ENCODE results near the gene RBM19. TPM values are rescaled to one million over a fixed set of nuclear protein-coding genes. Genes with fewer than 3 reads are reported as not detected.

Gene RBM19
- total RNA-seq, 1 experiment from 2014 or later: 61.7 TPM

DNA sequence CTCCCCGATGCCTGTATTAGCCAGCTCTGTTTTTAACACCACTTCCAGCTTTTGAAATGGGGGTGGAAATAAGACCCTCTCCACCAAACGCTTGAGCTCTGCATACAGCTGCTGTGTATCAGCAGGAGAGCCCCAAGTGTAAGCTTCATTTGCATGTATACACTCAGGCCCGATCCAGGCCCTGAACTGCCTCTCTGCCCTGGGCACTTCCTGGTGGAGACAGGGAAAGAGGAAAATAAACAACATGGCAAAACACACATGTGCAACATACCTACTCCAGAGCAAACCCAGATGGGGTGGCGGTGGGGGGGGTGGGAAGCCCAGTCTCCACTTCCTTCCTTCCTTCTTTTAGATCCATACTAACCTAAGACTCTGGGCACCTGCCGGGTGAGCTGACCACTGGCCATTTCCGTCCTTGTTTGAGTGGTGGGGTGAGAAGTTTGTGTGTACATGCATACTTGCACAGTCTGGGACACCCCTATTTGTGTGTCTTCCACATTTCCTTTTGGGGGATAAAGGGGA is 55.3 kb downstream of the RBM19 start:
- Histone ChIP-seq H3F3A (ENCODE audit: low read length, unreplicated experiment) (no peaks in the 10 kb centered on the region), H3K27ac (ENCODE audit: low read length) (no peak overlapping the region), H3K9me3 (ENCODE audit: low read length) (no peaks in the 10 kb centered on the region), H3K4me2 (ENCODE audit: low read length) (no peak overlapping the region), H3K4me3 (ENCODE audit: low read length) (no peak overlapping the region), H2AFZ (ENCODE audit: low read length) (no peak overlapping the region), H3K4me1 (ENCODE audit: insufficient read depth, low read length) (no peaks in the 10 kb centered on the region), H4K20me1 (ENCODE audit: low read length) (no peaks in the 10 kb centered on the region), H3K9ac (ENCODE audit: low read length) (no peak overlapping the region), H3K27me3 (ENCODE audit: low read length) (no peaks in the 10 kb centered on the region), H3K79me2 (ENCODE audit: low read length) (no peaks in the 10 kb centered on the region), H3K9me2 (replicated peaks; ENCODE audit: low read length) (no peaks in the 10 kb centered on the region), H3K36me3 (ENCODE audit: low read depth, low read length) (peaks cover 21% of the 10 kb centered on the region; the same call in 1 of the 2 replicates)
- BruUV-seq (replicated peaks): no TSS peak
- ChIA-PET CTCF (interaction anchor here (1.5 kb wide), 1 partner anchor 449 kb away, joined by 6 read pairs; no protein-coding TSS in a partner anchor), POLR2A (ENCODE audit: unreplicated experiment) (no interaction called here)
- ATAC-seq (no peak), DNase-seq (no peak)
- TF ChIP-seq, protein P1, sequence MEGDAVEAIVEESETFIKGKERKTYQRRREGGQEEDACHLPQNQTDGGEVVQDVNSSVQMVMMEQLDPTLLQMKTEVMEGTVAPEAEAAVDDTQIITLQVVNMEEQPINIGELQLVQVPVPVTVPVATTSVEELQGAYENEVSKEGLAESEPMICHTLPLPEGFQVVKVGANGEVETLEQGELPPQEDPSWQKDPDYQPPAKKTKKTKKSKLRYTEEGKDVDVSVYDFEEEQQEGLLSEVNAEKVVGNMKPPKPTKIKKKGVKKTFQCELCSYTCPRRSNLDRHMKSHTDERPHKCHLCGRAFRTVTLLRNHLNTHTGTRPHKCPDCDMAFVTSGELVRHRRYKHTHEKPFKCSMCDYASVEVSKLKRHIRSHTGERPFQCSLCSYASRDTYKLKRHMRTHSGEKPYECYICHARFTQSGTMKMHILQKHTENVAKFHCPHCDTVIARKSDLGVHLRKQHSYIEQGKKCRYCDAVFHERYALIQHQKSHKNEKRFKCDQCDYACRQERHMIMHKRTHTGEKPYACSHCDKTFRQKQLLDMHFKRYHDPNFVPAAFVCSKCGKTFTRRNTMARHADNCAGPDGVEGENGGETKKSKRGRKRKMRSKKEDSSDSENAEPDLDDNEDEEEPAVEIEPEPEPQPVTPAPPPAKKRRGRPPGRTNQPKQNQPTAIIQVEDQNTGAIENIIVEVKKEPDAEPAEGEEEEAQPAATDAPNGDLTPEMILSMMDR (conservative IDR thresholded peaks at IDR 0.05; ENCODE audit: low read depth, low read length): no peak
- no peak for TF ChIP-seq EZH2phosphoT487 (IDR thresholded peaks at IDR 0.05; ENCODE audit: borderline replicate concordance, low read length)
- TF ChIP-seq EZH2 (IDR thresholded peaks at IDR 0.05; ENCODE audit: low read length, unreplicated experiment): no peak
- intact Hi-C loops (cut with micrococcal nuclease): no loop called here

GRCh38 chr12:113909776-113910420 is 56.2 kb downstream of the RBM19 start:
- Histone ChIP-seq H3K27ac (ENCODE audit: low read length) (no peak overlapping the region), H3K4me2 (ENCODE audit: low read length) (no peak overlapping the region), H3F3A (ENCODE audit: low read length, unreplicated experiment) (no peaks in the 10 kb centered on the region), H2AFZ (ENCODE audit: low read length) (no peak overlapping the region), H4K20me1 (ENCODE audit: low read length) (no peaks in the 10 kb centered on the region), H3K9me3 (ENCODE audit: low read length) (no peaks in the 10 kb centered on the region), H3K9ac (ENCODE audit: low read length) (no peak overlapping the region), H3K4me1 (ENCODE audit: insufficient read depth, low read length) (no peaks in the 10 kb centered on the region), H3K4me3 (ENCODE audit: low read length) (no peak overlapping the region), H3K27me3 (ENCODE audit: low read length) (no peaks in the 10 kb centered on the region), H3K79me2 (ENCODE audit: low read length) (no peaks in the 10 kb centered on the region), H3K9me2 (replicated peaks; ENCODE audit: low read length) (no peaks in the 10 kb centered on the region), H3K36me3 (ENCODE audit: low read depth, low read length) (peaks cover 25% of the 10 kb centered on the region; the same call in 1 of the 2 replicates)
- TF ChIP-seq, protein P1 (conservative IDR thresholded peaks at IDR 0.05; ENCODE audit: low read depth, low read length): no peak
- no peak for TF ChIP-seq EZH2phosphoT487 (IDR thresholded peaks at IDR 0.05; ENCODE audit: borderline replicate concordance, low read length)
- no peak for TF ChIP-seq EZH2 (IDR thresholded peaks at IDR 0.05; ENCODE audit: low read length, unreplicated experiment)
- DNase-seq (no peak), ATAC-seq (no peak)
- intact Hi-C loops (cut with micrococcal nuclease): no loop called here
- ChIA-PET CTCF (interaction anchor here (1.5 kb wide), 1 partner anchor 448 kb away, joined by 6 read pairs; no protein-coding TSS in a partner anchor), POLR2A (ENCODE audit: unreplicated experiment) (no interaction called here)
- no TSS peak for BruUV-seq (replicated peaks)

DNA sequence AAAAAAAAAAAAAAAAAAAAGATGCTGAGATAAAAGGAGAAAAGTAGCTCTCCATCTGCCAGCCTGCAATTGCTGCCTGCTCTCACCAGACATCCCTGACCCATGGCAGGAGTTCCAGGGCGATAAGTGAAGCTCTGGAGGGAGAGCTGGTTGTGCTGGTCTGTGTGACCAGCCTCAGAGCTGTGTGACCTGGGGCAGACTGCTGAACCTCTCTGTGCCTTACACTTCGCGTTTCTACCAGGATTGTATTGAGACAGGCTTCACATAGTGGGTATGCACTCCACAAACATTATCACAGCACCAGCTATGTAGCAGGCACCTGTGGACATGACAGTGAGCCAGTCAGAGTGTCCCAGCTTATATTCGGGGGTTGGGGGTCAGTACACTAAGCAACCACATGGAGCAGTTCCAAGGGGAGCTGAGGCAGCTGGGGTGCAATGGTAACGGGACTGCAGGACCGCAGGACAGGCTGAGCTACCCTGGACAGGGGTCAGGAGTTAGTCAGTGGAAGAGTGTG is 57.5 kb downstream of the RBM19 start:
- Histone ChIP-seq H3F3A (ENCODE audit: low read length, unreplicated experiment) (no peaks in the 10 kb centered on the region), H3K9me2 (replicated peaks; ENCODE audit: low read length) (no peaks in the 10 kb centered on the region), H2AFZ (ENCODE audit: low read length) (no peak overlapping the region), H3K4me2 (ENCODE audit: low read length) (no peak overlapping the region), H3K36me3 (ENCODE audit: low read depth, low read length) (peaks cover 32% of the 10 kb centered on the region; the same call in 1 of the 2 replicates), H3K4me3 (ENCODE audit: low read length) (no peak overlapping the region), H3K9me3 (ENCODE audit: low read length) (no peaks in the 10 kb centered on the region), H3K27me3 (ENCODE audit: low read length) (no peaks in the 10 kb centered on the region), H3K79me2 (ENCODE audit: low read length) (no peaks in the 10 kb centered on the region), H3K9ac (ENCODE audit: low read length) (no peak overlapping the region), H4K20me1 (ENCODE audit: low read length) (no peaks in the 10 kb centered on the region), H3K4me1 (ENCODE audit: insufficient read depth, low read length) (no peaks in the 10 kb centered on the region), H3K27ac (ENCODE audit: low read length) (no peak overlapping the region)
- TF ChIP-seq EZH2phosphoT487 (IDR thresholded peaks at IDR 0.05; ENCODE audit: borderline replicate concordance, low read length) (no peak), EZH2 (IDR thresholded peaks at IDR 0.05; ENCODE audit: low read length, unreplicated experiment) (no peak)
- TF ChIP-seq, protein P1 (conservative IDR thresholded peaks at IDR 0.05; ENCODE audit: low read depth, low read length): no peak
- no peak for DNase-seq
- no peak for ATAC-seq
- POLR2A ChIA-PET (ENCODE audit: unreplicated experiment): no interaction called here
- intact Hi-C loops (cut with micrococcal nuclease): no loop called here
- BruUV-seq (replicated peaks): no TSS peak
- CTCF ChIA-PET: no interaction called here

Measured in PC-3 (cell line).